Spinal cord (tissue), 10 donors: ENCODE data around the gene MEF2D. TPM values are rescaled to one million over a fixed set of nuclear protein-coding genes. Genes with fewer than 3 reads are reported as not detected.

Experiments
- DNase-seq, 6 donors: peaks; one replicate each; pipeline versions ENCODE4 v3.0.0 to v3.0.0-alpha.2; 2013 to 2015; ENCODE audit warnings: low spot score in 6 of 6, low read depth in 4 of 6
- H3K27ac ChIP-seq: one replicate; pipeline ENCODE4 v1.5.1; 2013; ENCODE audit warnings: low read depth, low read length, control low read depth
- H3K27me3 ChIP-seq: one replicate; pipeline ENCODE4 v1.6.1; 2013; ENCODE audit warnings: low read length; ENCODE audit not compliant: control insufficient read depth, insufficient read depth
- H3K36me3 ChIP-seq: one replicate; pipeline ENCODE4 v1.6.1; 2013; ENCODE audit warnings: low read length; ENCODE audit not compliant: control insufficient read depth, insufficient read depth
- H3K4me1 ChIP-seq: one replicate; pipeline ENCODE4 v1.6.1; 2013; ENCODE audit warnings: low read length; ENCODE audit not compliant: control insufficient read depth, insufficient read depth
- H3K4me3 ChIP-seq: one replicate; pipeline ENCODE4 v1.5.1; 2013; ENCODE audit warnings: low read depth, low read length, control low read depth
- H3K9me3 ChIP-seq: one replicate; pipeline ENCODE4 v1.6.1; 2013; ENCODE audit warnings: low read length; ENCODE audit not compliant: control insufficient read depth, insufficient read depth
- WGBS: methylation state at CpG from one replicate; pipeline ENCODE4 v1.1.5; 2013; ENCODE audit warnings: missing lambda C conversion rate; ENCODE audit not compliant: insufficient coverage; 5-methylcytosine and 5-hydroxymethylcytosine counted together
- polyA plus RNA-seq, 2 donors: library from polyadenylated mRNA; unstranded; fragments of 120-200 nt; gene quantifications; one replicate each; pipeline ENCODE4 v1.2.1, GENCODE V29; 2013; ENCODE audit not compliant: insufficient read length in 2 of 2
- total RNA-seq, 2 donors: library from RNA; depleted of rRNA in 1 of 2; stranded (reverse); fragments of 120-200 nt in 1 of 2; fragments of >200 nt in 1 of 2; gene quantifications; one replicate each; pipeline versions ENCODE4 v1.2.3 to v1.2.4, GENCODE V29; 2013 to 2014
- donor health status: healthy.

Gene MEF2D
- total and polyA plus RNA-seq, 4 donors: 5.7 to 28.9 (median 17.5) TPM

DNA sequence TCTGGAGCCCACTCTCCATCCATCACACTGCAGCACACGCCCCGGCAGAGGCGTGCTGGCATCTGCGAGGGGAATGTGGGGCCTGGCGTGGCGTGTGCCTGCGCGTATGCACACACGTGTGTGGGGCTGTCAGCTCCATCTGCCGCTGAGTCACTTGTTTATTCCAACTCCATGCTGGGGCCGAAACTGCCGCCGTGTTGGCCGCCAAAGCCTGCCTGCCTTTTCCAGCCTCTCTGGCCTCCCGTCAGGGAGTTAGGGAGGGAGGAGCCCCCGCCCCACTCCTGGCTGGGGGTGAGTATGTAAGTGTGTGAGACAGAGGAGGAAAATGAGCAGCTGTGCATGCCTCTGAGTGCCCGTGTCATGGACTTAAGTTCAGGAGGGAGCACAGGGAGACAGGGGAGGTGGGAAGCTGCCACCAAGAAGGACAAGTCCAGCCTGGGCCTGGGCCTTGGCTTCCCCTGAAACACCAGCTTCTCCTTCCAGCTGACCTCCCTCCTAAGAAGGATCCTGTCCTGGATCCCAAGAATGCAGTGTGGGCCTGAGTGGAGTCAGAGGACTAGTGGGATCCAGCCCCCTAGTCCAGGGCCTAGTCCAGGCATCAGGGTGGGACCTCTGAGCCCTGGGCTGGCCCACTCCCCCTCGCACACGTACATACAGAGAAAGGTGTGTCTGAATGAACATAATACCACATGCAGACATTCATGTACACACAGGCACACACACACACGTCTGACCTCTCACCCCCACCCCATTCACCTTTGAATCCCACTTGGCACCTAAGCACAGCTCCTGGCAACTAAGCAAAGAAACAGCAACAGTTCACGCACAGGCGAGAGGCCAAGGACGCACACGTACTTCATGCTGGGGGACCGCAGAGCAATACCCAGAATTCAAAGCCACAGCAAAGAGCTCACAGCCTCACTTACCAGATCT lies 24.7 kb downstream of the MEF2D start:
- H3K9me3 ChIP-seq: no peaks in the 10 kb centered on the region
- DNase-seq: peak in 1 of 6 donors; percentile 41
- 76% methylated on average over 25 of the region's 25 CpGs for WGBS

GRCh38 chr1:156474966-156475365 lies 25.6 kb downstream of the MEF2D start:
- Histone ChIP-seq H3K4me3 (no peak overlapping the region), H3K27me3 (no peaks in the 10 kb centered on the region), H3K27ac (no peak overlapping the region), H3K4me1 (peaks cover 12% of the 10 kb centered on the region), H3K36me3 (peaks cover 93% of the 10 kb centered on the region), H3K9me3 (no peaks in the 10 kb centered on the region)
- WGBS: 89% methylated on average over 7 of the region's 7 CpGs
- DNase-seq: no peak

More for the DNA sequence above, 24.7 kb downstream of the MEF2D start:
- Histone ChIP-seq H3K4me3 (no peak overlapping the region), H3K27ac (no peak overlapping the region), H3K36me3 (peaks cover 96% of the 10 kb centered on the region), H3K27me3 (no peaks in the 10 kb centered on the region), H3K4me1 (peaks cover 15% of the 10 kb centered on the region)

- Histone ChIP-seq H3K4me3 (no peak overlapping the region), H3K27ac (no peak overlapping the region), H3K9me3 (no peaks in the 10 kb centered on the region), H3K27me3 (no peaks in the 10 kb centered on the region), H3K36me3 (peaks cover 95% of the 10 kb centered on the region), H3K4me1 (peaks cover 3% of the 10 kb centered on the region)
- no peak for DNase-seq
- WGBS: 70% methylated on average over 8 of the region's 9 CpGs
Observed at GRCh38 chr1:156471496-156472490, 28.8 kb downstream of the MEF2D start.

- Histone ChIP-seq H3K9me3 (no peaks in the 10 kb centered on the region), H3K4me1 (peaks cover 13% of the 10 kb centered on the region), H3K27me3 (no peaks in the 10 kb centered on the region), H3K4me3 (no peak overlapping the region), H3K27ac (no peak overlapping the region), H3K36me3 (peaks cover 95% of the 10 kb centered on the region)
- no CpG with 5 or more reads among the region's 1 CpG for WGBS
- no peak for DNase-seq
Observed at GRCh38 chr1:156470473-156470872, 30.1 kb downstream of the MEF2D start.

DNA sequence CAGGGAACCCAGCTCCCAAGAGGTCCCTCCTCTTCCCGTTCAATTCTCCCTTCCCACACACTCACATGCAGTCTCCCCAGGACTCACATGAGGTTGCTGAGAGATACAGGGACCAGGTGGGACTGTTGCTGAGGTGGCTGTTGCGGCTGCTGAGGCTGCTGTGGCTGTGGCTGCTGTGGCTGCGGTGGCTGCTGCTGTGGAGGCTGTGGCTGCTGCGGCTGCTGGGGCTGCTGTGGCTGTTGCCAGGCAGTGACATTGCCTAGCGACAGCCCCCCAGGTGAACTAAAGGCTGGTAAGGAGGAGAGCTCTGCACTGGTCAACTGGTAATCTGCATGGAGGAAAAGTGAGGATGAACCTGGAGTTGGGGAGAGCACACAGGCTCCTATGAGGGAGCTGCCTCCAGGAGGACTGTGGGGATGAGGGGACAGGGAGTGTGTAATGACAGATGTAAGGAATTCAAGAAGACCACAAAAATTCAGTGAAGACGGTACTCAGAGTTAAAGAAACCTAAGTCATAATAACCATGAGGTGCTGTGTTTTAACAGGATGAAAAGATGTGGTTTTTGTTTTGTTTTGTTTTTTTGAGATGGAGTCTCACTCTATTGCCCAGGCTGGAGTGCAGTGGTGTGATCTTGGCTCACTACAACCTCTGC lies 31.8 kb downstream of the MEF2D start:
- DNase-seq: no peak
- Histone ChIP-seq H3K36me3 (peaks cover 88% of the 10 kb centered on the region), H3K27ac (no peak overlapping the region), H3K9me3 (no peaks in the 10 kb centered on the region), H3K4me1 (peaks cover 13% of the 10 kb centered on the region), H3K27me3 (no peaks in the 10 kb centered on the region), H3K4me3 (no peak overlapping the region)
- WGBS: 94% methylated on average over 5 of the region's 6 CpGs

DNA sequence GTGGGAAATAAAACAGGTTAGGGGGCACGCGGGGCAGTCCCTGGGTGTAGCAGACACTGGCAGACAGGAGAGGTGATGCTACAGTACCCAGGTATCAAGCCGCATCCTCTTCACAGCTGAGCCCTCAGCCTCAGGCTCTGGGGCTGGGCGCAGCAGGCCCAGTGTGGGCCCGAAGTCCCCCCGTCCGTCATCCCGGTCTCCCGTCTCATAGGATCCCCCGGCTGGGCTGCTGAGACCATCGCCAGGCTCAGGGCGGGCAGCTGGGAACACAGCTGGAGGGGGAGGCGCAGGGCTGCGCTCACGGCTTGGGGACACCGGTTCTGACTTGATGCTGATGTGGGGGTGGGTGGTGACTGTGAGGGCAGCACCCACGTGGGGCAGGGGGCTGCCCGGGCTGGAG lies 32.7 kb downstream of the MEF2D start:
- DNase-seq: no peak
- peaks cover 86% of the 10 kb centered on the region for H3K36me3 ChIP-seq
- no peak overlapping the region for H3K27ac ChIP-seq
- H3K9me3 ChIP-seq: no peaks in the 10 kb centered on the region
- no peak overlapping the region for H3K4me3 ChIP-seq
- no peaks in the 10 kb centered on the region for H3K27me3 ChIP-seq
- peaks cover 13% of the 10 kb centered on the region for H3K4me1 ChIP-seq
- WGBS: 93% methylated on average over 18 of the region's 18 CpGs

GRCh38 chr1:156467385-156467784 lies 33.2 kb downstream of the MEF2D start:
- H3K36me3 ChIP-seq: peaks cover 82% of the 10 kb centered on the region
- 96% methylated on average over 5 of the region's 9 CpGs for WGBS
- H3K4me1 ChIP-seq: peaks cover 13% of the 10 kb centered on the region
- DNase-seq: no peak
- H3K4me3 ChIP-seq: no peak overlapping the region
- H3K27ac ChIP-seq: no peak overlapping the region
- no peaks in the 10 kb centered on the region for H3K27me3 ChIP-seq
- H3K9me3 ChIP-seq: no peaks in the 10 kb centered on the region

DNA sequence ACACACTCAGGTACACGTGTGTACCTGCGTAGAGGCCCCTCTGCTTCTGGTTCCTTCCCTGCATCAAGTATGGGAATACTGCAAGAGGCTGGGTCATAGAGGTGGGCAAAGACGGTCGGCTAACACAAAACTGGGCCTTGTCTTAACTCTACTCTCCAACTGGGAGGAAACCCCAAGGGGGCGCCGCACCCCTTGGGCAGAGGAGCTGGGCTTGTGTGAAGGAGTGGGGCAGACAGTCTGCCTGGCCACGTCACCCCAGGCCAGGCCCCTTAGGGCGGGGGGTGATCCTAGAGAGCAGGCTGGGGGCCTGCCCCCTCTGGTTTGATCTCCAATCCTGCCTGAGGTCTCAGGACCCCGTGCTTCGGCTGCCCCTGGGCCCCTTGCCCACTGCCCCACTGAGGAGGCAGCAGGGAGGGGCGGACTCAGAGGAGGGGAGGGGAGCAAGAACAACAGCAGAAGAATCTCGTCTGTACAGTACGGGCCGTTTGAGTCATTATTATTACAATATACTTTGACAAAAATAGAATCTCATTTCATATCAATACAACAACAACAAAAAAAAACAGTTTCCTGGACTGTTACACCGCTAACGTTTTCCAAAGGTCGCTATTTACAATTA lies 34.7 kb downstream of the MEF2D start:
- peak overlapping the region; percentile 7 for H3K27ac ChIP-seq
- H3K27me3 ChIP-seq: no peaks in the 10 kb centered on the region
- no peaks in the 10 kb centered on the region for H3K9me3 ChIP-seq
- no peak overlapping the region for H3K4me3 ChIP-seq
- 59% methylated on average over 4 of the region's 17 CpGs for WGBS
- peaks cover 67% of the 10 kb centered on the region for H3K36me3 ChIP-seq
- DNase-seq: no peak
- H3K4me1 ChIP-seq: peaks cover 11% of the 10 kb centered on the region
